ENCODE measurements around the gene TNRC18. TPM values are rescaled to one million over a fixed set of nuclear protein-coding genes. Genes with fewer than 3 reads are reported as not detected.
"Not testable (repeated sequence)": the region's sequence is repeated elsewhere in the genome, so short reads cannot be mapped to it uniquely, and the experiment has no call there.

The TNRC18 gene
- total and polyA plus RNA-seq, 2 donors (not counting 3 experiments of a cell fraction or from before 2014, with no cell fraction given) = 14.8 to 64.6 TPM

DNA sequence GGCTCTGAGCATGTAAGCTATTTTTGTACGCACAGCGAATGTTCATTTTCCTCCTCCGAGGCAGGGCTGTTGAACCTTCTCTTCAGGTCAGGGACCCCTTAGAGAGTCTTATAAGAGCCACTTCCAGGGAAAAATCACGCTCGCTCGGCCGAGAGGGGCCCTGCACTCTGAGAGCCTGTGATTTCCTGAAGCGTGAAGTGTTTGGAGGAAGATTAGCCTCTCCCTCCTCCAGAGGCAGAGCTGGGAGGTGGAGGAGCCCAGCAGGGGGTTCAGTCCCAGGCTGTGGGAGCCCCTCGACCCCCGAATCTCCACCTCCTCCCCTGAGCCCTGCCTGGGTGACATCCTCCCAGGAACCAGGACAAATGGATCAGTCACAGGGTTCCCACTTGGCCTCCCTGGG, 160.6 kb downstream of the TNRC18 start:
- POLR2A ChIA-PET = not testable (repeated sequence)

DNA sequence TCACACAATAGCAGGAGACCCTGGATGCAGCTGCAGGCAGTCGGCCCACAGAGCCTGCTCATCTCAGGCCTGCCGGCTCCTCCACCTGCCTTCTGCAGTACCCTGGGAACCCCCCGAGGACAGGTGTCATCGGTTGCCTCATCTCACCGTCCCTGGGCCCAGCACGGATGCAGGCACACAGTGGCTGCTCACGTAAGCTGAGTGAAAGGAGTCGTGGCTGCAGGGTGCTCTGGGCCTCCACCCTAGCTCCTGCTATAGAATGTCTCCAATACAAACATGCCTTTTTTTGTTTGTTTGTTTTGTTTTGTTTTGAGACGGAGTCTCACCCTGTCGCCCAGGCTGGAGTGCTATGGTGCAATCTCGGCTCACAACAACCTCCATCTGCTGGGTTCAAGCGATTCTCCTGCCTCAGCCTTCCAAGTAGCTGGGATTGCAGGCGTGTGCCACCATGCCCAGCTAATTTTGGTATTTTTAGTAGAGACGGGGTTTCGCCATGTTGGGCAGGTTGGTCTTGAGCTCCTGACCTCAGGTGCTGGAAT, 163.0 kb downstream of the TNRC18 start:
- H3K79me2 ChIP-seq (ENCODE audit: control insufficient read depth, insufficient read depth, low read length); H4K20me1 ChIP-seq (replicated peaks; ENCODE audit: control insufficient read depth, extremely low read depth, insufficient read depth, low read length); DNase-seq (ENCODE audit: low read depth, low spot score); BruUV-seq (replicated peaks); H3K9me3 ChIP-seq (replicated peaks; ENCODE audit: control insufficient read depth, insufficient read depth, low read length); H3K4me3 ChIP-seq (replicated peaks in 1 of 3; ENCODE audit: insufficient read depth in 1 of 3, low read depth in 1 of 3, low read length in 3 of 3); intact Hi-C loops (cut with micrococcal nuclease); H3K4me1 ChIP-seq (ENCODE audit: control insufficient read depth, extremely low read depth, insufficient read depth, low read length); FAIRE-seq; H3K27ac ChIP-seq (ENCODE audit: insufficient read depth, low read depth, low read length); H3K27me3 ChIP-seq (ENCODE audit: control insufficient read depth in 2 of 2, insufficient read depth in 2 of 2, low read length in 2 of 2); dilution Hi-C loops (cut with MboI; ENCODE audit: extremely low pct_ligation_motif_present, low sequenced_read_pairs); H2AFZ ChIP-seq (ENCODE audit: low read depth, low read length); H3K9ac ChIP-seq (replicated peaks; ENCODE audit: extremely low read depth, insufficient read depth, low read length); H3K9me1 ChIP-seq (replicated peaks; ENCODE audit: control insufficient read depth, extremely low read depth, insufficient read depth, low read length); H3K36me3 ChIP-seq (ENCODE audit: control insufficient read depth in 2 of 2, extremely low read depth in 1 of 2, insufficient read depth in 2 of 2, low read length in 2 of 2); POLR2A ChIA-PET; H3K4me2 ChIP-seq (ENCODE audit: insufficient read depth, low read length): not testable (repeated sequence)
- CTCF ChIA-PET = interaction anchor here (0.9 kb wide), 1 partner anchor 21 kb away, joined by 3 read pairs; no protein-coding TSS in a partner anchor

More for the DNA sequence above, 160.6 kb downstream of the TNRC18 start:
- H3K9me3 ChIP-seq (replicated peaks; ENCODE audit: control insufficient read depth, insufficient read depth, low read length); dilution Hi-C loops (cut with MboI; ENCODE audit: extremely low pct_ligation_motif_present, low sequenced_read_pairs); H4K20me1 ChIP-seq (replicated peaks; ENCODE audit: control insufficient read depth, extremely low read depth, insufficient read depth, low read length); H3K27me3 ChIP-seq (ENCODE audit: control insufficient read depth in 2 of 2, insufficient read depth in 2 of 2, low read length in 2 of 2); CTCF ChIA-PET; BruUV-seq (replicated peaks); H2AFZ ChIP-seq (ENCODE audit: low read depth, low read length); DNase-seq (ENCODE audit: low read depth, low spot score); H3K9ac ChIP-seq (replicated peaks; ENCODE audit: extremely low read depth, insufficient read depth, low read length); H3K4me3 ChIP-seq (replicated peaks in 1 of 3; ENCODE audit: insufficient read depth in 1 of 3, low read depth in 1 of 3, low read length in 3 of 3); H3K9me1 ChIP-seq (replicated peaks; ENCODE audit: control insufficient read depth, extremely low read depth, insufficient read depth, low read length); H3K27ac ChIP-seq (ENCODE audit: insufficient read depth, low read depth, low read length); H3K36me3 ChIP-seq (ENCODE audit: control insufficient read depth in 2 of 2, extremely low read depth in 1 of 2, insufficient read depth in 2 of 2, low read length in 2 of 2); H3K4me1 ChIP-seq (ENCODE audit: control insufficient read depth, extremely low read depth, insufficient read depth, low read length); FAIRE-seq; intact Hi-C loops (cut with micrococcal nuclease); H3K4me2 ChIP-seq (ENCODE audit: insufficient read depth, low read length); H3K79me2 ChIP-seq (ENCODE audit: control insufficient read depth, insufficient read depth, low read length): not testable (repeated sequence)

Other genes starting within 250 kb of the TNRC18 start
- gene WIPI2, start 233.6 kb downstream of the TNRC18 start, total RNA-seq = 81.7 and 86.8 TPM in 2 replicates
- 70.4 and 73.4 TPM in 2 replicates for gene WIPI2, start 233.6 kb downstream of the TNRC18 start, polyA plus RNA-seq
- 5.2 and 6.4 TPM in 2 replicates for gene SLC29A4, start 140.9 kb downstream of the TNRC18 start, total RNA-seq
- 7.7 and 10.8 TPM in 2 replicates for gene SLC29A4, start 140.9 kb downstream of the TNRC18 start, polyA plus RNA-seq
- 16.8 and 21.4 TPM in 2 replicates for gene FBXL18, start 90.0 kb upstream of the TNRC18 start, total RNA-seq
- 9.3 and 12.3 TPM in 2 replicates for gene FBXL18, start 90.0 kb upstream of the TNRC18 start, polyA plus RNA-seq
- gene ACTB, start 106.8 kb upstream of the TNRC18 start, total RNA-seq = 7,266 and 7,283 TPM in 2 replicates
- gene ACTB, start 106.8 kb upstream of the TNRC18 start, polyA plus RNA-seq = 4,441 and 4,733 TPM in 2 replicates
- gene FSCN1, start 169.0 kb upstream of the TNRC18 start, total RNA-seq = 456 and 487 TPM in 2 replicates
- gene FSCN1, start 169.0 kb upstream of the TNRC18 start, polyA plus RNA-seq = 339 and 407 TPM in 2 replicates